GM21737 (cell line): Measurements from ENCODE around the gene KLHL29.

Source experiments
- ATAC-seq: cut with Tn5 transposase; IDR thresholded peaks from one replicate; pipeline ENCODE4 v1.9.1; 2021; ENCODE audit warnings: mild to moderate bottlenecking, moderate library complexity; ENCODE audit not compliant: unreplicated experiment

Gene KLHL29

DNA sequence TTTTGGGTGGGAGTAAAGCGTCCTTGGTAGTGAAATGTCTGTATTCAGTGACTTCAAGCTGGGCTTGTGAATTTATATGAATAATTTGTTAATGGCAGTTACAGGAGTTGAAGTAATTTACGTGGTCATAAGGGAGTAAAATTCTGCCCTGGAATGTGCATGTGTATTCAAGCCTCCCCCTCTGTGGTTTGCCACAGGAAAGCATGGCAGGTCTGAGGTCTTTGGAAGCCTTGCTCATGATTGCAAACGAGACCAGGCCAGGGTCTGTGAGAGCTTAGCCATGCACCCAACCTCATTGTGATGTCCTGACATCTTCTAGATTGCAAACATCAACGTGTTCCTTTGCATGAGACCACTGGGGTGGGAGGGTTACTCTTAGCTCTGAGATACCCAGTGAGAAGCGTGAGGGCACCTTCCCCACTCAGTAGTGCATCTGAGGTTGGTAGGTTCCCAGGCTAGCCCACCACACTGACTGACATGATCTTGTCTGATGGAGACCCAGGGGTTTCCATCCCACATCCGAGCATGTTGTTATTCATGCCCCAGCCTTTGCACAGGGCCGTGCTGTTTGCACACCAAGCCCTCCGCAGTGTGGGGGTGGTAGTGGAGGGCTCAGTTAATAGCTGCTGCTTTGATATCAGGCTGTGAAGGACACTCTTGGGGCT, 216.5 kb downstream of the KLHL29 start:
- no peak for ATAC-seq

DNA sequence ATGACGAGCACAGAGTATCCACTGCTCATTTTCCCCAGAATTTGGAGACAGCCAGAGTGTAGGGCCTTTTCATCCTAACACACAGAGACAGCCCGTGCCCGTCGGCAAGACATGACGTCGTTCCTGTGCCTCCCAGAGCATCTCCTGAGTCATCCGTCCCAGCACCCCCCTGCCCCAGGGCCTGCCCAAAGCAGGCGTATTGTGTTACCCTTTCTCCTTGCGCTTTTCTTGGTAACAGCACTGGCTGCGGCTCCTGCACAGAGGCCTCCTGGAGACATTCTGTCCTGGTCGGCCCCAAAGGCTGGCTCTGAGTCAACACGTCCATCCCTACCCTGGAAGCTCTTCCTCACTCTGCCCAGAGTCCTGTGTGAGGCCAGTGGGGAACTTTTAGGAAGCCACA, 217.1 kb downstream of the KLHL29 start:
- ATAC-seq = no peak

GRCh38 chr2:23603156-23603555, 218.2 kb downstream of the KLHL29 start:
- no peak for ATAC-seq

DNA sequence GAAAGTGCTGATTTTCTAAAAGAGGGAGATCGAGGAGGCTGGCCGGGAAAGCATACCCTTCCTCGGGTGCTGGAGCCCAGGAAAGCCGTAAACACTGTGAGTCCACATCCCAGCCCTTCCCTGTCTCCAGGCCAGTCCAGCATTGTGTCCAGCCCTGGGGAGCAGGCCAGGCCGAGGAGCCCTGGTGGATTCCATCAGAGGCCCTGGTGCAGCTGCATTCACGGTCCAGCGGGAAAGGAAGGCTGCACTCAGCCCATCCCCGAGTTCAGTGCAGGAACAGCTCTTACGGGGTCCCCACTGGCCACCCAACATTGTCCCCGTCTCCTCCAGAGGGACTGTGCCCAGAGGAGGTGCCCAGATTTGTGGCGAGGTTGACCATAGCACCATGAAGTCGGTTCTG, 218.6 kb downstream of the KLHL29 start:
- ATAC-seq = no peak

GRCh38 chr2:23604731-23605130, 219.8 kb downstream of the KLHL29 start:
- ATAC-seq = no peak

GRCh38 chr2:23605236-23605635, 220.3 kb downstream of the KLHL29 start:
- ATAC-seq = no peak

DNA sequence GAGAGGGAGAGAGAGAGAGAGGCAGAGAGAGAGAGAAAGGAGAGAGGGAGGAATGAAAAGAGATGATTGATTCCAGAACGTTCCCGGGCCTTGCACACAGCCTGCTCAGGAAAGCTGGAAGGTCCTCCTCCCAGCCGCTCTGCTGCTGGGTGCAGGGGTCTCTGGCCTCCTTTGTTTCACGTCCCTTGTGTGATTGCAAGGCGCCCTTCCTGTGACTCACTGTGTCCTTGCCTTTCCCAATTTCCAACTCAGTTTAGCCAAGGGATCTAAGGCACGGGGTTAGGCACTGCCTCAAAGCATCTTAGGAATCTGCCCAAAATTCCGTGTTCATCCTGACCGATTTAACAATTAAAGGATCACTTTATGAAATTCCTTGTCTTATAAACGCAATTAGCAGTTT, 221.2 kb downstream of the KLHL29 start:
- ATAC-seq = no peak

GRCh38 chr2:23606968-23607367, 222.0 kb downstream of the KLHL29 start:
- no peak for ATAC-seq

DNA sequence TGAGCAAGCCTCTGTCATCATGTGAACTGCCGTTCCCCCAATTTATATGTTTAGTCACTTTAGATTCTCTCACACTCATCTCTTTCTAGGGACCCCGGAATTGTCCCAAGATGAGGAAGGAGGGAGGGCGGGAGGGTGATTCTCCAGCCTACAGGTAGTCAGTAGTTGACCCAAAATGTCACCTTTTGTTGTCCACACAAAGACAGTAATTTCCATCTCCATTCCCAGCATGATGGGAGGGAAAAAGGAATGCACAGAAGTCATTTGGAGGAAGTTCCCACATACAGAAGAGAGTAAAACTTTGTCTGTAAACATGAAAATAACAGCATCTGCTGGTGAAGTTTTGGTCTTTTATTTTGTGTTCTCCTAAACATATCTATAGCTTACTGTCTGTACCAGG, 222.9 kb downstream of the KLHL29 start:
- ATAC-seq = no peak

- no peak for ATAC-seq
These were observed 224.3 kb downstream of the KLHL29 start for GRCh38 chr2:23609254-23609653.

DNA sequence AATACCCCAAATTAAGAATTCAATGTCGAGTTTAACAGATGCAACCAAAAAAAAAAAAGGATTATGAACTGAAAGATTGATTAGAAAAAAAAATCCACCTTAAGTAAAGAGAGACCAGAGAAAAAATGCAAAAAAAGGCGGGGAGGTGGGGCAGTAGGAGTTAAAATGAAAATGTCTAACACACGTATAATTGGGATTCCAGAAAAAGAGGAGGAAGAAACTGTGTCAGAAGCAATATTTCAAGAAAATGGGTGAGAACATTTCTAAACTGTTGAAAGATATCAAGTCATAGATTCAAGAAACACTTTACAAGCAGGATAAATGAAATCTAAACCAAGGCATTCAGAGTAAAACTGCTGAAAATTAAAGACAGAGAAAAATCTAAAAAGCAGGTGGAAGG, 226.9 kb downstream of the KLHL29 start:
- ATAC-seq = no peak

GRCh38 chr2:23614701-23615100, 229.7 kb downstream of the KLHL29 start:
- ATAC-seq = no peak

- ATAC-seq = no peak
These were observed 230.4 kb downstream of the KLHL29 start for GRCh38 chr2:23615216-23616020.

DNA sequence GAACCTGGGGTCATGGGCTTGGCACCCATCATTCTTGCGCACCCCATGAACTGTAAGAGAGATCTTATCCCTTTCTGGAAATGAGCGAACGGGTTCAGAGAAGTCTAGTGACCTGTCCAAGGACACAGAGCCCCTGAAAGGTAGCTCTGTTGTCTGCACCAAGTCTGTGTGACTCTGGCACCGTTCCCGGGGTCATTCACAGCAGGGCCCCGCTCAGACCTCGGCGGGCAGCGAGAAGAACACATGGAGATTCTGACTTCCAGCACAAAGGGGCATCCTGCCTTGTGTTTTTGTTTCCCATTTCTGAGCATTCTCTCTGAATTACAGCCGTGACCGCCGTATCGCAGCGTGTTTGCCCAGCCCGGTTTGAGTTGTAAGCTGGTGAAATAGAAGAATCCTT, 231.7 kb downstream of the KLHL29 start:
- ATAC-seq = no peak

DNA sequence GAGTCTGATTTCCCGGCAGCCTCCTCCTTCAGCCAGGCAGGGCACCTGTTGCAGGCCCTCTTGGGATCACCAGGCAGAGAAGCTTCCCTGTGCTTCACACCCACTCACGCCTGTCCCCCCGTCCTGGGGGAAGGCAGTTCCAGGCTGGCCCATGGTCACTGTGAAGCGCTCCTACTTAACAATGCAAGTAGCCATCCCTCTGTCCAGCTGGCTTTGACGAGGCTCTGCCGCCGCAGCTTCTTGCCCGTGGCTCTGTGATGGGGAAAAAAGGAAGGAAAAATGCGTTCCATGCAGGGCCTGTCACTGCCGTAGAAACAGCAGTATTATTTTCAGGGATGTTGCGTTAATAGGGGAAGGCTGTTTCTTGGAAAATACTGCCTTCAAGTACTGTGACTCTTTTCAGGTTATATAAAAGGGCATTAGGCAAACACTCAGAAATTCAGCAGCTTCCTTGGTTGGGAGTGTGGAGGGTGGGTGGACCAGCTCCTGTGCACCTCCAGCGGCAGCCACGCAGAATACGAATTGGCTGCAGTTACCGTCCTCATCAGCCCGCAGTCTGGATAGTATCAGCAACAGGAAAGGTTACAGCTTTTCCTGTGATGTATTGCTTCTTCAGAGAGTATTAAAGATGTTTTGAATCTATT, 232.3 kb downstream of the KLHL29 start:
- no peak for ATAC-seq

DNA sequence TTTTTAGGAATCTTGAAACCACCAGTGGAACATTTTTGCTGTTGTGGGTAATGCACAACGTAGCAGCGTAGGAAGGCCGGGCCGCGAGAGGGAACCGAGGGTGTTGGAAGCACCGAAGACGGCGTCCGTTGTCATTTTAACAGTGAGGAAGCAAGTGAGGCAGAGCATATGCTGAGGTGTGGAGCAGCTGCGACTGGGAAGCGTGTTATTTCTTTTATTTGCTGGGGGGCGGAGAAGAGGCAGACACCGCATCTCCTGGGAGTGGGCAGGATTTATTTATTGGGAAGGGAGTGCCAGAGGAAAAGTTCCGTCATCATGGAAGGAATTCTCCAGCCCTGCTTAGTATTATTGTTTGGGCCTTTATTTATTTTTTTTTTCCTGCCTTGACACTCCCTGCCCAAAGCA, 232.8 kb downstream of the KLHL29 start:
- no peak for ATAC-seq

DNA sequence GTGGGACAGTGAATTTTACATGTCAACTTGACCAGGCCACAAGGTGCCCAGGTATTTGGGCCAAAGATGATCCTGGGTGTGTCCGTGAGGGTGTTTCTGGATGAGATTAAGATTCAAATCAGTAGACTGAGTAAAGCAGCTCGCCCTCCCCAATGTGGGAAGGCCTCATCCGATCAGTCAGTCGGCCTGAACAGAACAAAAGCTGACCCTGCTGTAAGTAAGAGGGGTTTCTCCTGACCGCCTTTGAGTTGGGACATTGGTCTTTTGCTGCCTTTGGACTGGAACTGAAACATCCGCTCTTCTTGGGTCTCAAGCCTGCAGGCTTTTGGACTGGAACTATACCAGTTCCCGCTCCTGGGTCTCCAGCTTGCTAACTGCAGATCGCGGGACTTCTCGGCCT, 233.3 kb downstream of the KLHL29 start:
- ATAC-seq = no peak

- no peak for ATAC-seq
These were observed 234.0 kb downstream of the KLHL29 start for GRCh38 chr2:23618794-23619530.

GRCh38 chr2:23619941-23620340, 235.0 kb downstream of the KLHL29 start:
- no peak for ATAC-seq

GRCh38 chr2:23620841-23621341, 235.9 kb downstream of the KLHL29 start:
- ATAC-seq = no peak

DNA sequence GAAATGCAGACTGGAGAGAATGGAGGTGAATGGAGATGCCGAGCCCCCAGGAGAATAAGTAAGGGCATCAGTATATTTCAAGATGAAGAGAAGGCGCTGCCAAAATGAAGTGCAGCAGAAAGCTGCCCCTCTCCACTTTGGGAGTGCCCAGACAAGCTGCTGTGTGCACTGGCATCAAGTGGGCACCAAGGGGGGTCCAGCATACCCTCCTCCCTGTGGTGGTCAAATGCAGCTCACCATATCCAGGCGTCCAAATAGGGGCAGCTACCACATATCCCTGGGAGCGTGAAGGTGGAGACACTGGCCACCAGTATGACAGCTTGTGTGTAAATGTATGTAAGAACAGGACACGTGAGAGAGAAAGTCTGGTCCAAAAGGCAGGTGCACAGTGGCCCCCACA, 236.6 kb downstream of the KLHL29 start:
- ATAC-seq = no peak
